Vagina (tissue), 2 donors: ENCODE data around the gene CDK15. TPM values are rescaled to one million over a fixed set of nuclear protein-coding genes. Genes with fewer than 3 reads are reported as not detected.
A peak's percentile ranks its signal among the peaks of the same experiment; 100 is the strongest.

ENCODE experiments used
- DNase-seq, 2 donors: peaks; one replicate each; pipeline ENCODE4 v3.0.0-alpha.2; 2017; ENCODE audit errors: extremely low spot score in 2 of 2
- H3K27ac ChIP-seq: fragments of 200-600 bp; sonication (generic); one replicate; pipeline ENCODE4 v1.5.1; 2019
- H3K27me3 ChIP-seq: fragments of 200-600 bp; sonication (generic); one replicate; pipeline ENCODE4 v1.5.1; 2019
- H3K36me3 ChIP-seq, 2 donors: fragments of 200-600 bp; sonication (generic); one replicate each; pipeline ENCODE4 v1.5.1; 2017 to 2019
- H3K4me1 ChIP-seq: fragments of 200-600 bp; sonication (generic); one replicate; pipeline ENCODE4 v1.5.1; 2019
- H3K4me3 ChIP-seq, 2 donors: fragments of 200-600 bp; sonication (generic); 1 replicate in 1 of 2; 2 replicates in 1 of 2; pipeline ENCODE4 v1.5.1; 2016 to 2019
- H3K9me3 ChIP-seq: fragments of 200-600 bp; sonication (generic); one replicate; pipeline ENCODE4 v1.5.1; 2019
- CTCF ChIP-seq, 3 experiments: fragments of 450-650 bp in 2 of 3; fragments of 200-600 bp in 1 of 3; sonication (generic) in 1 of 3; IDR thresholded peaks; one replicate each; pipeline ENCODE4 v1.5.1; 2017 to 2019; ENCODE audit warnings: antibody characterized with exemption in 3 of 3, mild to moderate bottlenecking in 2 of 3, moderate library complexity in 2 of 3
- POLR2A ChIP-seq, 2 donors: fragments of 450-650 bp; IDR thresholded peaks; one replicate each; pipeline ENCODE4 v1.6.1; 2017; ENCODE audit warnings: antibody characterized with exemption in 2 of 2, mild to moderate bottlenecking in 2 of 2, moderate library complexity in 2 of 2
- POLR2AphosphoS5 ChIP-seq, 2 donors: sonication (generic); formaldehyde crosslinking; IDR thresholded peaks; one replicate each; pipeline ENCODE4 v1.9.0; 2017; ENCODE audit warnings: antibody characterized with exemption in 2 of 2, mild to moderate bottlenecking in 2 of 2, low read depth in 1 of 2; ENCODE audit not compliant: insufficient read depth in 1 of 2
- intact Hi-C: fragments of 100-400 bp; cut with DNase I; formaldehyde crosslinking; loops from one replicate; pipeline ENCODE4 v1.15.1; 2023
- total RNA-seq: library from RNA; depleted of rRNA; stranded (reverse); fragments of >200 nt; gene quantifications from one replicate; pipeline ENCODE4 v1.2.3, GENCODE V29; 2016

CDK15 gene
- total RNA-seq, 1 donor from 2014 or later, result not detected

- H3K36me3 ChIP-seq, result no peaks in the 10 kb centered on the region
- H3K27ac ChIP-seq, result no peak overlapping the region
- H3K4me3 ChIP-seq, result peak overlapping the region in 1 of 2 donors; percentile 9
- H3K4me1 ChIP-seq, result no peaks in the 10 kb centered on the region
- no peaks in the 10 kb centered on the region for H3K27me3 ChIP-seq
- intact Hi-C loops, result no loop called here
- no peaks in the 10 kb centered on the region for H3K9me3 ChIP-seq
- TF ChIP-seq CTCF (IDR thresholded peaks at IDR 0.05) (no peak), POLR2A (IDR thresholded peaks at IDR 0.05) (no peak), POLR2AphosphoS5 (IDR thresholded peaks at IDR 0.05; ENCODE audit: insufficient read depth in 1 of 2, low read depth in 1 of 2) (no peak)
- DNase-seq, result no peak
These were observed 52.2 kb downstream of the CDK15 start for GRCh38 chr2:201858281-201859184.

DNA sequence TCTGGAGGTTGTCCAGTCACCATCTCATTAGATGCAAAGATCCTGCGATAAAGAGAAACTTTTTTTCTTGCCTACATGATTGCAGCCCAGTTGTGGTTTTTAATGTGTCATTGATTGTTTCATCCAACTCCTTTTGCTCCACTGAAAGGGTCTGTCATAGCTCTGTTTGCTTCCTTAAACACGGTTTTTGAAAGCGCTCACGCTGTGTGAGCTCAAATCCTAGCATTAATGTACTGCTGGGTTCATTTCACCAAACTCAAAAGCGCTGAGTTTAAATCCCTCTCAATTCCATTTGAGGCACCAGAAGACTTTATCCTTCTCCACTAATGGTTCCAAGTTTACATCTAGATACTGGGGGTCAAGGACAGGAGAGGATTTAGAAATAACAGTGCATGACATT, 53.6 kb downstream of the CDK15 start:
- H3K27ac ChIP-seq, result no peak overlapping the region
- TF ChIP-seq POLR2A (IDR thresholded peaks at IDR 0.05), result no peak
- no peak for TF ChIP-seq POLR2AphosphoS5 (IDR thresholded peaks at IDR 0.05; ENCODE audit: insufficient read depth in 1 of 2, low read depth in 1 of 2)
- no peak for TF ChIP-seq CTCF (IDR thresholded peaks at IDR 0.05)
- no peaks in the 10 kb centered on the region for H3K36me3 ChIP-seq
- intact Hi-C loops, result loop anchor here (5.0 kb wide), 1 partner anchor 317 kb away; no protein-coding TSS in a partner anchor
- no peaks in the 10 kb centered on the region for H3K4me1 ChIP-seq
- no peaks in the 10 kb centered on the region for H3K27me3 ChIP-seq
- H3K4me3 ChIP-seq, result no peak overlapping the region
- no peak for DNase-seq
- H3K9me3 ChIP-seq, result no peaks in the 10 kb centered on the region

- no peak for DNase-seq
- H3K4me1 ChIP-seq, result no peaks in the 10 kb centered on the region
- TF ChIP-seq CTCF (IDR thresholded peaks at IDR 0.05), result peak; percentile 57 to 87 (median 68)
- TF ChIP-seq POLR2AphosphoS5 (IDR thresholded peaks at IDR 0.05; ENCODE audit: insufficient read depth in 1 of 2, low read depth in 1 of 2), result no peak
These were observed 54.3 kb downstream of the CDK15 start for GRCh38 chr2:201860636-201861066.

GRCh38 chr2:201862843-201863242, 56.5 kb downstream of the CDK15 start:
- intact Hi-C loops, result loop anchor here (5.0 kb wide), 1 partner anchor 314 kb away; no protein-coding TSS in a partner anchor
- H3K4me3 ChIP-seq, result no peak overlapping the region
- no peaks in the 10 kb centered on the region for H3K4me1 ChIP-seq
- H3K27me3 ChIP-seq, result no peaks in the 10 kb centered on the region
- TF ChIP-seq POLR2A (IDR thresholded peaks at IDR 0.05) (no peak), POLR2AphosphoS5 (IDR thresholded peaks at IDR 0.05; ENCODE audit: insufficient read depth in 1 of 2, low read depth in 1 of 2) (no peak), CTCF (IDR thresholded peaks at IDR 0.05) (no peak)
- no peak overlapping the region for H3K27ac ChIP-seq
- no peaks in the 10 kb centered on the region for H3K9me3 ChIP-seq
- DNase-seq, result no peak
- no peaks in the 10 kb centered on the region for H3K36me3 ChIP-seq

More at GRCh38 chr2:201860636-201861066, 54.3 kb downstream of the CDK15 start:
- H3K36me3 ChIP-seq, result no peaks in the 10 kb centered on the region
- H3K27ac ChIP-seq, result no peak overlapping the region
- intact Hi-C loops, result loop anchor here (5.0 kb wide), 1 partner anchor 317 kb away; no protein-coding TSS in a partner anchor
- H3K9me3 ChIP-seq, result no peaks in the 10 kb centered on the region
- H3K4me3 ChIP-seq, result no peak overlapping the region
- H3K27me3 ChIP-seq, result no peaks in the 10 kb centered on the region
